Measurements from ENCODE around the gene SLC8A3. TPM values are rescaled to one million over a fixed set of nuclear protein-coding genes. Genes with fewer than 3 reads are reported as not detected.

The SLC8A3 gene
- total and polyA plus RNA-seq, 2 experiments from 2014 or later: 0.42 to 2.6 TPM

DNA sequence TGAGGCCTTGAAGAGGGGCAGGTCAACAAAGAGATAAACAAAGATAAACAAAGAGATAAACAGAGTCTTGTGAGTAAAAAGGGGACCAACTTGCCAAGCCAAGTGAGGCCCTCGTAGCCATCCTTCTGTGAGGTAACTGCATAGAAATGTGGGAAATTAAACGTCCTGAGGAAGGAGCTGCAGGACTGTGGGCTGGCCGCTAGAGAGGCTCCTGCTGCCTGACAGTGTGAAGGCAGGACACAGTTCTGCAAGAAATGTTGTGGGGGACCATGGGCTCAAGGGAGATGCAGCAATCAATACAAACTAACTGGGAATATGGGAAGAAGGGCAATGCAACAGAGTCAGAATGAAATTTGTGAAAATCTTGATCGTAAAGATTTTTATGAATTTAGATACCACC, 91.9 kb downstream of the SLC8A3 start:
- Histone ChIP-seq H3K4me2 (no peak overlapping the region), H2AFZ (no peak overlapping the region), H3K79me2 (no peaks in the 10 kb centered on the region), H4K20me1 (ENCODE audit: insufficient read depth, poor library complexity, severe bottlenecking) (no peaks in the 10 kb centered on the region), H3K9me3 (ENCODE audit: low read depth) (no peaks in the 10 kb centered on the region), H3K4me3 (no peak overlapping the region), H3K36me3 (replicated peaks; ENCODE audit: insufficient read depth, low read depth) (no peaks in the 10 kb centered on the region), H3K9me2 (replicated peaks; ENCODE audit: insufficient read depth) (no peaks in the 10 kb centered on the region), H3K27me3 (peaks cover 5% of the 10 kb centered on the region), H3K4me1 (ENCODE audit: insufficient read depth) (no peaks in the 10 kb centered on the region), H3K27ac (no peak overlapping the region)
- peak; percentile 27 for DNase-seq (ENCODE audit: low spot score)
- 24% methylated on average over 4 of the region's 4 CpGs for WGBS (ENCODE audit: low lambda C conversion rate, missing lambda C conversion rate)
- TF ChIP-seq, protein P1, sequence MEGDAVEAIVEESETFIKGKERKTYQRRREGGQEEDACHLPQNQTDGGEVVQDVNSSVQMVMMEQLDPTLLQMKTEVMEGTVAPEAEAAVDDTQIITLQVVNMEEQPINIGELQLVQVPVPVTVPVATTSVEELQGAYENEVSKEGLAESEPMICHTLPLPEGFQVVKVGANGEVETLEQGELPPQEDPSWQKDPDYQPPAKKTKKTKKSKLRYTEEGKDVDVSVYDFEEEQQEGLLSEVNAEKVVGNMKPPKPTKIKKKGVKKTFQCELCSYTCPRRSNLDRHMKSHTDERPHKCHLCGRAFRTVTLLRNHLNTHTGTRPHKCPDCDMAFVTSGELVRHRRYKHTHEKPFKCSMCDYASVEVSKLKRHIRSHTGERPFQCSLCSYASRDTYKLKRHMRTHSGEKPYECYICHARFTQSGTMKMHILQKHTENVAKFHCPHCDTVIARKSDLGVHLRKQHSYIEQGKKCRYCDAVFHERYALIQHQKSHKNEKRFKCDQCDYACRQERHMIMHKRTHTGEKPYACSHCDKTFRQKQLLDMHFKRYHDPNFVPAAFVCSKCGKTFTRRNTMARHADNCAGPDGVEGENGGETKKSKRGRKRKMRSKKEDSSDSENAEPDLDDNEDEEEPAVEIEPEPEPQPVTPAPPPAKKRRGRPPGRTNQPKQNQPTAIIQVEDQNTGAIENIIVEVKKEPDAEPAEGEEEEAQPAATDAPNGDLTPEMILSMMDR (IDR thresholded peaks at IDR 0.05; ENCODE audit: poor library complexity): peak; percentile 40
- TF ChIP-seq EZH2phosphoT487 (IDR thresholded peaks at IDR 0.05; ENCODE audit: low read depth, severe bottlenecking, unreplicated experiment): no peak

DNA sequence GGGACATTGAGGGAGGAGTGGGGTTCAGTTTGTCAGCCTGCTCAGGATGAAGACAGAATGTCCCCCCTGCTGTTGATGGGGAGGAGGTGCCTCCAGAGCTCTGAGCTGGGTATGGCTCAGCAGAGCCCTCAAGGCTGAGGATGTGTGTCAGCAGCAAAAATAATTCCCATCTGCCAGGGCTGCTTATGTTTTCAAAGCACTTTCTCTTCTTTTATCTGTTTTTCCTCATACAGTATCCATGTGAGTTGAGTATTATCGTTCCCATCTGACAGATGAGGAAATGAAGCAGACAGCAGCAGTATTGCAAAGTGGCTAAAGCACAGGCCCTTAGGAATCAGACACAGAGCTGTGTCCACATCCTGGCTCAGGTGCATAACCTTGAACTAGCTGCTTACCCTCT, 94.1 kb downstream of the SLC8A3 start:
- WGBS (ENCODE audit: low lambda C conversion rate, missing lambda C conversion rate): 54% methylated on average over 1 of the region's 1 CpG
- Histone ChIP-seq H3K27ac (no peak overlapping the region), H3K4me3 (no peak overlapping the region), H3K9me3 (ENCODE audit: low read depth) (no peaks in the 10 kb centered on the region), H2AFZ (no peak overlapping the region), H4K20me1 (ENCODE audit: insufficient read depth, poor library complexity, severe bottlenecking) (no peaks in the 10 kb centered on the region), H3K9me2 (replicated peaks; ENCODE audit: insufficient read depth) (no peaks in the 10 kb centered on the region), H3K4me1 (ENCODE audit: insufficient read depth) (no peaks in the 10 kb centered on the region), H3K4me2 (no peak overlapping the region), H3K27me3 (peaks cover 26% of the 10 kb centered on the region), H3K36me3 (replicated peaks; ENCODE audit: insufficient read depth, low read depth) (no peaks in the 10 kb centered on the region), H3K79me2 (no peaks in the 10 kb centered on the region)
- DNase-seq (ENCODE audit: low spot score): no peak
- TF ChIP-seq, protein P1 (IDR thresholded peaks at IDR 0.05; ENCODE audit: poor library complexity): no peak
- TF ChIP-seq EZH2phosphoT487 (IDR thresholded peaks at IDR 0.05; ENCODE audit: low read depth, severe bottlenecking, unreplicated experiment) (no peak), EZH2 (IDR thresholded peaks at IDR 0.05; ENCODE audit: borderline replicate concordance) (no peak)

DNA sequence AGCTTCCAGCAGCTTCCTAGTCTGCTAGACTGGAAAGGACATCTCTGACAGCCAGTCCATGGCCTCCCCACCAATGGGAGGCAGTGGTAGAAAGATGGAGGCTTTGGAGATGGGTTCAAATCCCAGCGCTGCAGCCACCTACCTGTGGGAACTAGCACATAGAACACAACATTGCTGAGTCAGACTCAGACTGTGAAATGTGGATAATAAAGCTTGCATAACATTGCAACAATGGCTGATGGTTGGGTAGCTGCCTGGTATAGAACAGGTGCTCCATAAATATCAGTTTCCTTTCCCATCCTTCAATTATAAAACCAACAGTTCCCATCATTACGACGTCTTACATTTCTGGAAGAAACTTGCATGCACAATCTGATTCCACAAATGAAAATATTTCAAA, 94.6 kb downstream of the SLC8A3 start:
- DNase-seq (ENCODE audit: low spot score): no peak
- Histone ChIP-seq H4K20me1 (ENCODE audit: insufficient read depth, poor library complexity, severe bottlenecking) (no peaks in the 10 kb centered on the region), H3K9me2 (replicated peaks; ENCODE audit: insufficient read depth) (no peaks in the 10 kb centered on the region), H3K4me1 (ENCODE audit: insufficient read depth) (no peaks in the 10 kb centered on the region), H3K79me2 (no peaks in the 10 kb centered on the region), H3K27me3 (peaks cover 25% of the 10 kb centered on the region), H3K36me3 (replicated peaks; ENCODE audit: insufficient read depth, low read depth) (no peaks in the 10 kb centered on the region), H3K27ac (no peak overlapping the region), H3K4me3 (no peak overlapping the region), H3K9me3 (ENCODE audit: low read depth) (no peaks in the 10 kb centered on the region), H3K4me2 (no peak overlapping the region), H2AFZ (no peak overlapping the region)
- TF ChIP-seq, protein P1 (IDR thresholded peaks at IDR 0.05; ENCODE audit: poor library complexity): no peak
- TF ChIP-seq EZH2 (IDR thresholded peaks at IDR 0.05; ENCODE audit: borderline replicate concordance) (no peak), EZH2phosphoT487 (IDR thresholded peaks at IDR 0.05; ENCODE audit: low read depth, severe bottlenecking, unreplicated experiment) (no peak)
- 93% methylated on average over 3 of the region's 3 CpGs for WGBS (ENCODE audit: low lambda C conversion rate, missing lambda C conversion rate)

DNA sequence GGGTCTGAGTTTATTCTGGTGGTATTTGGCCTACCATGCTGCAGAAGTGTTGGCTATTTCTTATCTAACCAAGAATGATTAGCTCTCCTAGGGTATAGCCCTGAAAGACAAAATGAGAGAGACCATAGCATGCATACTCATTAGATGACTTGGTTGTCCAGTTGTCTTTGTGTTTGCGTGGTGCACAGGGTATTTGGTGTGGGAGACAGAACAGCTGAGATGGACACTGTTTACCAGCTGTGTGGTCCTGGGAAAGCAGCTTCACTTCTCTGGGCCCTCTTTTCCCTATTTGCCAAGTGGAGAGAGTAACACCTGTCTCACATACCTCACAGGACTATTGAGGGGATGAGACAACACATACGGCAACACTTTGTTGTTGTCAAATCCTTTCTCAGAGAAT, 95.6 kb downstream of the SLC8A3 start:
- no peak overlapping the region for H3K4me2 ChIP-seq
- no peaks in the 10 kb centered on the region for H4K20me1 ChIP-seq (ENCODE audit: insufficient read depth, poor library complexity, severe bottlenecking)
- H3K9me3 ChIP-seq (ENCODE audit: low read depth): no peaks in the 10 kb centered on the region
- H3K27ac ChIP-seq: no peak overlapping the region
- H3K4me1 ChIP-seq (ENCODE audit: insufficient read depth): no peaks in the 10 kb centered on the region
- no peaks in the 10 kb centered on the region for H3K9me2 ChIP-seq (replicated peaks; ENCODE audit: insufficient read depth)
- H3K27me3 ChIP-seq: peaks cover 32% of the 10 kb centered on the region
- no peaks in the 10 kb centered on the region for H3K79me2 ChIP-seq
- no peak for TF ChIP-seq EZH2 (IDR thresholded peaks at IDR 0.05; ENCODE audit: borderline replicate concordance)
- TF ChIP-seq, protein P1 (IDR thresholded peaks at IDR 0.05; ENCODE audit: poor library complexity): no peak
- no peak for TF ChIP-seq EZH2phosphoT487 (IDR thresholded peaks at IDR 0.05; ENCODE audit: low read depth, severe bottlenecking, unreplicated experiment)
- no peak for DNase-seq (ENCODE audit: low spot score)
- H3K4me3 ChIP-seq: no peak overlapping the region
- H3K36me3 ChIP-seq (replicated peaks; ENCODE audit: insufficient read depth, low read depth): no peaks in the 10 kb centered on the region
- 75% methylated on average over 2 of the region's 2 CpGs for WGBS (ENCODE audit: low lambda C conversion rate, missing lambda C conversion rate)
- no peak overlapping the region for H2AFZ ChIP-seq

Measured in hepatocyte (in vitro differentiated cells).